GM13976 (cell line): ENCODE measurements around the gene ACE.

Source experiments
- DNase-seq: peaks from one replicate; pipeline ENCODE4 v3.0.0; 2012; ENCODE audit warnings: low spot score
- CTCF ChIP-seq: IDR thresholded peaks from 2 replicates; pipeline ENCODE4 v1.5.1; 2012; ENCODE audit warnings: borderline replicate concordance, mild to moderate bottlenecking; ENCODE audit not compliant: insufficient read depth; ENCODE audit errors: extremely low read depth, missing control alignments, control extremely low read depth
- in situ Hi-C: fragments of 300-500 bp; cut with MboI; formaldehyde crosslinking; loops from one replicate; pipeline ENCODE4 v1.12.0; 2022; ENCODE audit warnings: low sequenced_read_pairs, mixed read lengths, inconsistent platforms; ENCODE audit not compliant: unreplicated experiment

ACE gene

GRCh38 chr17:63517825-63518534, 41.1 kb downstream of the ACE start:
- in situ Hi-C loops: no loop called here
- no peak for TF ChIP-seq CTCF
- DNase-seq: no peak

- in situ Hi-C loops: no loop called here
- no peak for DNase-seq
- no peak for TF ChIP-seq CTCF
Measured at GRCh38 chr17:63519116-63519881, 42.4 kb downstream of the ACE start.

- no peak for TF ChIP-seq CTCF
- in situ Hi-C loops: no loop called here
- no peak for DNase-seq
Measured at GRCh38 chr17:63519972-63520882, 43.4 kb downstream of the ACE start.

GRCh38 chr17:63523253-63523855, 46.5 kb downstream of the ACE start, which contains the start of gene KCNH6:
TSS of gene KCNH6 (plus strand) at chr17:63523358. CDS start at chr17:63523414, 56 bp downstream.
- no peak for TF ChIP-seq CTCF
- in situ Hi-C loops: no loop called here
- no peak for DNase-seq

- TF ChIP-seq CTCF: no peak
- in situ Hi-C loops: no loop called here
- no peak for DNase-seq
Measured at GRCh38 chr17:63524051-63524450, 47.2 kb downstream of the ACE start.
